ENCODE results near the gene SPRED2.
A peak's percentile ranks its signal among the peaks of the same experiment; 100 is the strongest.

The SPRED2 gene

DNA sequence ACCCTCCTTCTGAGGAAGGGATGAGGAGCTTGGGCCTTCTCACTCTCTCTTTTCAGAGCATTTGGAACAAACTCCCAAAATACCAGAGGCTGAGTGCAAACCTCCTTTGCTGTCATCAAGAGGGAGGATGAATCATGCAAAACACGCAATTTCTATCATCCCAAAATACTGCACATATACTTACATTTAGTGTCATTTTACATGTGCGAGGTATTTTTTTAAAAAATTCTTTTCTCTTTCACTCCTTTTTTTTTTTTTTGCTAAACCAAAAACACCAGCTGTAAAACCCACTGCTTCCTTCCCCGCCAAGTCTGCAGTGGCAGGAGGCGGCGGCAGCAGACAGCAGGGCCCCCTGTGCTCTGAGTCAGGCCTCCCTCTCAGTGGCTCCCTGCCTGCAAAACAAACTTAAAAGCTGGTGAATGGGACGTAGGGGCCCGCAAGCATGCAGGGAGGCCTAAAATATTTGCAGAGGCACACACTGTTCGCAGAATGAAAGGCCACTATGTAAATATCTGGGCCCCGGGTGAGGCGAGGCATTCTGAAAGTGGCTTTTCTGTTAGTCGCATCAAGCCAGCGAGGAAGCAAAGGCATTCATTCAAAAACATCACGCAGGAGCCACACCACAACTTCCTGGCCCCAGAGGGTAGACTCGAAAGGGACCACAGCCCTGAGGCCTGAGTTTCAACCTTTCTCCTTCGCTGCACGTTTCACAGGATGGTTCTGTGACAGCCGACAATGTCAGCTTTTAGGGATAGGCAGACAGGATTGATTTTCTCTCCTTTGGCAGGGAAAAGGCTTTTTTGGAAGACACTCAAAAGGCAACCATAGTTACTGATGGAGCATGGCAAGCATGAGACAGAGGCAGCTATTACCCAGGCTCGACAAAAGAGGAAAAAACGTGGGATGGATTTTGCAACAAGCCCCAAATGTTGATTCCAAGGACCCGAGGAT, 131.4 kb downstream of the SPRED2 start:
- peak; percentile 81 for DNase-seq

DNA sequence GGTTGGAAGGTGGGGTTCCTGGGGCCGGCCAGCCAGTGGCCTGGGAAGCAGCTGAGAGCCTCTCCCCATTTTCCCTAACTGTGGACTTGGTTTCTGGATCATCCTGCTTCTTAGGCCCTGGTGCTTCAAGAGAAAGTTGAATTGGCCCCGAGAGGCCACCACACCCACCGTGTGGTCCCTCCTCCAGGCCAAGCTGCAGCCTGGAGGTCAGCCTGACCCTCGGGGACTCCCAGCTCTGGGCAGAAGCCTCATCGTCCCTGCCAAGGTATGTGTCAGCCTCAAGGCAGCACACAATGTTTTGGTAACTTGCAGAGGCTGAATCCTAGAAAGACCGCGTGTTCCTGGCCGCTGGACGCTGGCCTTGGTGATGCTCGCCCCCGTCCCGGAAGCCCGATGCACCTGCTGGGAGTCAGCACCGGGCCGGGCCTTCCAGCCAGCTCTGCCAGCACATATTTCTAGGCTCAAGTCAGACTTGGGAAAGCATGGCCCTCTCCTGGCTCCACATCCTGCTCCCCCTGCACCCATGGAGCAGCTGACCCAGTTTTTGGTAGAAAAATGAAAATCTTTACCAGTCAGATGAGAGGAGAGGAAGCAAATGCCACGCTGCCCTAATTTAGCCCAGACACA, 132.2 kb downstream of the SPRED2 start:
- DNase-seq, result no peak

DNA sequence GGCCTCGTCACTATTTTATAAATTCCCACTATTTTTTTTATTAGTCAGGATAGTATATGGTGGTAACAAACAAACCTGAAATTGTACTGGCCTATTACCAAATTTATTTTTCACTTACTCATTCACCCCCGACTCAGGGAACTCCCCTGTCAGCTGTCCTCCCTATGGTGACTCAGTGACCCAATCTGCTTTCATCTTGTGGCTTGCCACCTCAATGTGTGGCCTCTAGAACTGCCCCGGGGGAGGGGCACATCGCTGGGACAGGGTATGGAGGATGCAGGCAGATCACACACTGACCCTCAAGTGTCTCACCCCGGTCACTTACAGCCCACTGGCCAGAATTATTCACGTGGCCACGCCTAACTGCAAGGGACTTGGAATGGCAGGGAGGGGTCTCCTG, 133.2 kb downstream of the SPRED2 start:
- DNase-seq, result peak; percentile 28

DNA sequence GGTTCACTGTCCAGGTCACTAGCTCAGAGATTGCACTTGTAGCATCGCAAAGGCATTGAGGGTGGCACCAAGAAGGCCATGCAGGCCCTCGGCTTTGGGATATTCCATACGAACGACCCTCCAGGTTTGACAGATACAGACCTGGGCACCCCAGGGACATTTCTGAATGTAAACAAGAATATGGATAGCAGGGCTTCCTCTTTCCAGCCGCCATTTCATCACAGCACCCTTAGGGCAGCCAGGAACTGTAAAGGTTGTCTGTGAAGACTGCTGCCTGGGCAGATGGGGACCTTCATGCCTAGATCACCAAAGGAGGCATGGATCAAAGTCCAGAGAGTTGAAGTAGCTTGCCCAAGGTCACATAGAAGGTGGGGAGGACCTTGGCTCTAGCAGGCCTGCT, 134.3 kb downstream of the SPRED2 start:
- DNase-seq, result no peak

DNA sequence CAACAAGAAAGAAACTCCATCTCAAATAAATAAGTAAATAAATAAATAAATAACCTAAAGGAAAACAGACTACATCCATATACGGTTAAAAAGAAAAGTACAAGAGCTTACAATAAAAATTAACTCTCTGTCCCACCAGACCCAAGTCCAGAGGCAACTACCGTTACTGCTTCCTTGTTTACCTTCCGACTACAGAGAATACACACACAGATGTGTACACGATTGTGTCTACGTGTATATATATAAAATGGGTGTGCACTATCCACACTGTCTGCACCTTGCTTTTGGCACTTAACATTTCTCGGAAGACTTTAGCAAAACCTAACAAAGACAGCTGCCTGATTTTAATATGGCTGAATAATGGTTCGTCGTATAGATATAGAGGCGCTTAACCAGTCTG, 134.9 kb downstream of the SPRED2 start:
- DNase-seq, result no peak

DNA sequence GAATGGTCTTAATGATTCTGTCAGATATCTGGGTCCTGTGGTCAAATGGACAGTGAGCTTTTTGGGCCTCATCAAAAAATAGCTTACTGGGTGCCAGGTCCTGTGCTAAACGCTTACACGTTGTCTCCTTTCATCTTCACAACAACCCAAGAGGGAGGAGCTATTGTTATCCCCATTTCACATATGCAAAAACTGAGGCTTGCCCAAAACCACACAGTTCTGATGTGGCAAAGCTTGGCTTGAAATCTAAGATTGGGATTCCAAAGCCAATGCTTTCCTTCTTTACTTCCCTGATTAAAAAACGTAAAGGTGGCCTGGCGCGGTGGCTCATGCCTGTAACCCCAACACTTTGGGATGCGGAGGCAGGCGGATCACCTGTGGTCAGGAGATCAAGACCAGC, 135.4 kb downstream of the SPRED2 start:
- no peak for DNase-seq

DNA sequence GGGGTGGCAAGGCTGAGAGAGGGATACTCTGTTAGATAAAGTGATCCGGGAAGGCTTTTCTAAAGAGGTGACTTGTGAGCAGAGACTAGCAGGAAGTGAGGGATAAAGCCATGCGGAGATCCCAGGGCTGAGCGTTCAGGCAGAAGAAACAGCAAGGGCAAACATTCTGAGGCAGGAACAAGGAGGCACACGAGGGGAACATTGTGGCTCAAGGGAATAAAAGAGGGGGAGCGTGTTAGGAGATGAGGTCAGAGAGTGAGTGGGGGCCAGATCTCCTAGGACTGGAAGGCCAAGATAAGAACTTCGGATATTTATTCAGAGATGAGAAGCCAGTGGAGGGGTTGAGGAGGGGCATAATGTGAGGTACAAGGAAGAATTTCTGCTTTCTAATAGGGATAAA, 137.7 kb downstream of the SPRED2 start:
- no peak for DNase-seq

DNA sequence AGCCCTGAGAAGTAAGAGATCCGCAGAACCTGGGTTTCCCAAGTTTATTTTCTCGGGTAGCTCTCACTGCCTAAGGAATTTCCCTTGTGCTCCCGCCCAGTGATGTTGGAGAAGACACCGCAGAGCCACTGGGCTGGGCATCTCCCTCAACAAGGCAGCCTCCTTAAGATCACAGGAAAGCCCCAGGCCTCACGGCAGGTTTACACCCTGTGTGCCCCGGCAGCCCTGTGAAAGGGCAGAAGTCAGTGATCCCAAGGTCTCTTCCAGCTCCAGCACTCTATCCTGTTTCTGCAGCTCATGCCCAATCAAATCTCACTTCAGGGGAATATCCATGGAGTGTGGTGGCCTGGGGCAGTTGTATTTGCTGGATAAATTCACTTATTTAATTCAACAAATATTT, 138.3 kb downstream of the SPRED2 start:
- DNase-seq, result no peak

DNA sequence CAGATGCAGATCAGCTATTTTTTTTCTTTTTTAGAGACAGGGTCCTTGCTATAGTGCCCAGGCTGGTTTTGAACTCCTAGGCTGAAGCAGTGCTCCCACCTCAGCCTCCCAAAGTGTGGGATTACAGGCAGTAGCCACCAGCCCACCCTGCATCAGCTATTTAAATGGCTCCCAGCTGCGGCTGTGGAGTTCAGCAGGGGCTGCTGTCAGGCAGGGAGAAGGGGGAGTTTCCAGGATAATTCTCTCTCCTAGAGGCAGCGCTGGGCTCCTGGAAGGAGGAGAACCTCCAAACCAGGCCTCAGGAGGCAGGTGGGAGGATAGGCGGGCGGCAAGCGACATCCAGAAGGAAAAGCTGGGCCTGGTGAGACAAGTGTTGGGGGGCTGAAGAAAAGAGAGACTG, 139.0 kb downstream of the SPRED2 start:
- no peak for DNase-seq

DNA sequence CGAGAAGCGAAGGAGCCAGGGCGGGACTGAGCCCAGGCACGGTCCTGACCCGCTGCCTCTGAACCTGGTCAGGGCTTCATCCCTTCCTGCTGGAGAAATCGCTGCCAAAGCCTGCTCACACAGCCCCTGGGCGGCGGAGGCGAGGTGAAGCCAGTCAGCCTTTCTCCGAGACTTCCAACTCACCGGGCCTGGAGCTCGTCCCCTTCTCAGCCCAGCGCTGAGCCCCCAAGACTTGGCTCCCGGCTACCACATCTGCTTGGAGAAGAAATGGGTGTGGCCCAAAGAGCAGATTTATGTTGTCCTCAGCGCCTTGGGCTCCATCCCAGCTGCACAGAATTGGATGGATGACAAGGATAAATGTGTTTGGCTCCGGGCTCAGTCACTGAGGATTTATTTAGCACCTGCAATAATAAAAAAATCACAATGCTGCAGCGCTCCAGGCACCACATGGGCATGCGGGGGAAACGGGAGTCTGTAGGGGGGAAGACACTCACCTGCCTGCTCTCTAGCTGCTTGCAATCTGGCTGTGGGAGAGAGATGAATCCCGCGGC, 139.9 kb downstream of the SPRED2 start:
- no peak for DNase-seq

DNA sequence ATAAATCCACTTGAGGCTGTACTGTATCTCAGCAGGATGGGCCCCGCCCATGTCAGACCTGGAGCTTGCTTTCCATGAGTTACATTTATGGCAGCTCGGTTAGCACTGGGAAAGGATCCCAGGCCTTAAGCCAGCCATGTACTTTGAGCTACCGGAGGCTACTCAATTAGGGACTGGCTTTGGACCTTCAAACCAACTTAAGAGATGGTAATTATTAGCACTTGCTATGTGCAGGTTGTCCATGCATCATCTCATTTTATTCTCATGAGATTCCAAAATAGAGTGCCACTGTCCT, 140.3 kb downstream of the SPRED2 start:
- DNase-seq, result no peak

DNA sequence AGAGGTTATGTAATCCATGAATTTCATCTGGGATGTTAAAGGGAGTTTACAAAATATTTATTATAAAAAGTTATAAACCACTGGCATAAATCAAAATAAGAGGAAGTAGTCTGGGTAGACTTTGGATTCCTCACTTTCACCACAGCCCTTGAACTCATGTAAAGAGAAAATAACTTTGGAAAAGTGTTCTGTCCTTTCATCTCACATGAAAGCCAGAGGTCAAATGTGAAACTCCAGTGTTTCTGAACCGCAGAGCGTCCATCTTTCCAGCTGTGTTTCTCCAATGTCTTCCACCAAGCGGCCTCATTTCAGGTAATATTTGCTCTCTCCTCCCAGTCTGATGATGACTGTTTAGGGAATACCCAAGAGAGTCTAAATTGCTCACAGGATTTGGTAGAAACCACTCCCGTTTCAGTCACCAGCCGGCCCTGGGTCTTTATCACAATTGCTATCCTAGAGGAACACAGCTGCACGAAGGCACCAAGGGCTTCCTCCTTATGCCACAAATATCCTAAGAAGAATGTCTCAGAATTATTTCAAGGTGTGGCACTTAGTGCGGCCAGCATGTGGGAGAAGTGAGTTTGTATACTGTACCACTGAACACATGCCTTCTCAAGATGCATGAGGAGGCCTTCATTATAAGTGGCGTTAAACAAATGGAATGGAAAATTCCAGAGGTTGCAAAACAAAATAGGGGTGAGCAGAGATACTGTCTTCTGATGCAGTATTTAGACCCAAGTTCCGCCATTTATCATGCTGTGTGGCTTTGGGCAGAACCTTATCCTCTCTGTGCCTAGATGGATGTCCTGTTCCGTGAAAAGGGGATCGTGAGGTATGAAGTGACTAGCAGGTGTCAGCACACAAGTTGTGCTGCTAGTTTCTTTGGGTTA, 140.9 kb downstream of the SPRED2 start:
- DNase-seq, result no peak

DNA sequence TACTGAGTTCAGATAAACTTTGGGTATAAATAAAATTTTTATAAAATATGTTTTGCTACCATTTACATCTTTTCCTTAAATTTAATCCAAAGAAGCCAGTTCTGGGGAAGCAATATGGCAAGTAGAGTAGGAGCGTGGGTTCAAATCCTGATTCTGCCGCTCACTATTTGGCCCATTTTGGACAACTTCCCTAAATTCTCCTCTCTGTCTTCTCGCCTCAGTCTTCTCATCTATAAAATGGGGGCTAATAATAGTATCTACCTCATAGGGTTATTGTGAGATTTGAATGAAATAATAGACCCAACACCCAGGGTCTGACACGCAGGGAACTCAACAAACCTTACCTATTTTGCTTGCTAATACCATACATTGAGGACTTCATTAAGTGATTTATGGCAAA, 145.0 kb downstream of the SPRED2 start:
- no peak for DNase-seq

DNA sequence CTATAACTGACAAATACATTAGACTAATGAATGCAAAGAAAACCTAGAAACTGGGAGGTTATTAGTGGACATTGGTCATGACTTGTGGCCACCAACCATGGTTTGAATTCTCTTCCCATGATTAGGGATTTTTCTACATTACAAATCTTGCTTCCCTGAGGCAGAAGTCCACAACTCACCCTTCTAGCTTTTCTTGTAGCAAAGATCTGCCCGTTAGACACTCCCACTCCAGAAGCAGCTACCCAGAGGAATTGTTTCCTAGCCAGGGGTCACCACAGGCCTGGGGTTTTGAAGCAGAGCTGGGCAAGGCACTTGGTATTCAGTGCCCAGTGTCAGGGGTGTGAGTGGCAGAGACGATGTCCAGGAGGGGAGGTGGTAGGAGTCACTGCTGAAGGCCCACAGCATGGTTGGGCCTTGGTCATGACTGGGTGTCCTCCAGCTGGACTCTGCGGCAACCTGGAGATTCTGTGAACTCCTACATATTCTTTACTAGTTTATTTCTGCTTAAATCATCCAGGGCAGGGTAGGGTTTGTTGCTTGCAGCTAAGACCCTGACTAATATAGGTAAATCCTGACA, 149.8 kb downstream of the SPRED2 start:
- no peak for DNase-seq

DNA sequence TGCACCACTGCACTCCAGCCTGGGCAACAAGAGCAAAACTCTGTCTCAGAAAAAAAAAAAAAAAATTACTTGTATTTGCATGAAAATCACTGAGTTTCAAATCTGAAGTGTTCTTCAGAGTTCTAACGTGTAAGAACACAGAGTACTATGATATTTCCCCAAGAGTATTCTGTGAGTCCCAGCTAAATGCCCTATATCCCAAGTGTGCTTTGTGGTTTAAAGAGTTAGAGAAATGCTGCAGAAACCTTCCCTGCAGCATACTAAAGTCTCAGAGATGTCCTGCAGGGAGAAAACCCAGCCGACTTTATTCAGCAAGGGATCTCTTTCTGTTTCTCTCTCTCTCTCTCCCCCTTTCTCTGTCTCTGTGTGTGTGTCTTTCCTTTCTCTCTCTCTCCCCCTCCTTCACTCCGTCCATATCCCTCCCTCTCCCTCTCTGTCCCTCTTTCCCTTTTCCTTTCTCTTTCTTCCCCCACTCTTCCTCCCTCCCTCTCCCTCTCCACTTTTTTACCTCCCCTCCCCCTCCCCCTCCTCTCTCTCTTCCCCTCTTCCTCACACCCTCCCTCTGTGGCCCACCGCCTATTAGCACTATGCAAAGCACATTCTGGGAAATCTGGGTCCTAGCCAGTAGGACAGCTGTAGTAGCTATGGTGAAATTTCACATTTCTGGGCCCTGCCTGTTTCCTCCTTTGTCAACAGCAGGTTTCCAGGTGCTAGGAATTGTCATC, 150.6 kb downstream of the SPRED2 start:
- DNase-seq, result no peak

DNA sequence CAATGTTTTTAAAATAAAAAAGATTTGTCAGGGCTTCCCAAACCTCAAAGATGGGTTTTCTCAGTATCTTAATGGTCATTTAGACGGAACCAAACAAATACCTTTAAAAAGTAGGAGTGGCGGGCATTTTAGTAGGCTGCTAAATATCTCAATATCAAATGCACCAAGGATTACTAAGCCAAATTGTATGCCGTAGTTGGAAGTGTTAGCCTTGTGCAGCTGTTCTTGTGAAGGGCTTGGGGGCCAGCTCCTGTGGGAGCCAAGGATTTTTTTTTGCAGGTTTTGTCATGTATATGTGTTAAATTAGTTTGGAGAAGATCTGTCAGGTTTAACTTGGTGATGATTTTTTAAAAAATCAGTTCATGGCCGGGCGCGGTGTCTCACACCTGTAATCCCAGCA, 152.6 kb downstream of the SPRED2 start:
- DNase-seq, result no peak

DNA sequence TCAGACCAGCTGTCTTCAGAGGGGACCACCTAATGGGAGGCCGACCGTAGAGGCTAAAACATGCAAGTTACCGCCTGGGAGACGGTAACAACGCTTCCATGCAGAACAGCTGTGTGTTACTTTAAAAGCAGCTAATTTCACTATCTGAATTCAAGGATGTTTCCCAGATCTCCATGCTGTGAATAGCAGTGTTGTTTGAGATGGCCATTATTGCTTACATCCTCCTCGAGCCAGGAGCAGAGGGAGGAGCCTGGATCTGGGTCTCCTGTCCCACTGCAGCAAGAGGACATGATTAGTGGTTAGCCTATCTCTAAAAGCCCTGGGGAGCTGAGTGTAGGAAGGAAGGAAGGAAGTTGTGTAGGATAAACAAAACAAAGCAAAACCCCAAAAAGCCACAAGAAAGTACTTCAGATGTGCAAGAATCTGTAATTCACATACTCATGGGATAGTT, 153.8 kb downstream of the SPRED2 start:
- DNase-seq, result no peak

DNA sequence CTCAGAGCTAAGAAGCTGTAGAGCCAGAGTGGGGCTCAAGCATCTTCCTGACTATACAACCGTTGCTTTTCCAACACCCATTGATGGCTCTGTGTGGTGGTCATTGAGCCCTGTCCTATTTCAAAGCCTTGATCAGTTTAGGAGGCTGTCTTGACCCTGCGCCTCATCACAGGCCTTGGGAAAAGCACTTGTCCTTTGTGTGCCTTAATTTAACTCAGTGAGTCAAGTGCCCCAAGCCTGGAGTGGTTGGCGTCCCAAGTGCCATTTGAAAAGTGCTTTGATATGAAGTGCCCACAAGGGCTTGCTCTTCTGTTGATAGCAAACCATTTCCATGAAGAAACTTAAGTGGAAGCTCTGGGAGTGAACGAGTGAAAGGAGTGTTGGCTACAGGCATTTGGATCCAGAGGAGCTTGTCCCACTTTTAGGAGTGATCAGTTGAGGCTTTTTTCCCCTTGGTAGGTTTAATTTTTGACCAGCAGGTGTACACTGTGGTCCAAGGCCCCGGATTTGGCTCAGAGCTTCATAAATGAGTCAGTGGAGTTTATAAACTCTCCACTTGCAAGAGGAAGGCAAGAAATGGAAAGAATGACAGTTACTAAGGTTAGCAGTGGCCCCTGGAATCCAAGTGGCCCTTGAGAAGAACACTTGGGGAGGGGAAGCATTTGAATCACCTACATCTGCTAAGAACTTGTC, 154.5 kb downstream of the SPRED2 start:
- DNase-seq, result no peak

DNA sequence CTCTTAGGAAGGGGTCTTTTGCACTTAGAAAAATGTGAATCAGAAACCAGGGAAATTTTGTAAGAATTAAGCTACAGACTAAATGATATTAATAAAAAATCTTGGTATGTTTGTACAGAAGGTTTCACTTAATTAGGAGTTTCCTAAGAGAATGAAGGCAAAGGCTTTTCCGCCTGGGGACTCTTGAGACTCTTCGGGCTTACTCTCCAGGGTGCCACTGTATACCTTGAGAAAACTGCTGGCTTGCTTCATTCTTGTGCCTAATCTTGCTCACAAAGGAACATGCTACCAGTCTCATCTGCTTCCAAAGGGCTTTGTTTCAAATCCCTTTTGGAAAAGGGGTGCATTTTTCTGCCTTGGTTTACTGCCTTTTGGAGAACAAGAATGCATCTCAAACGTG, 155.3 kb downstream of the SPRED2 start:
- no peak for DNase-seq

DNA sequence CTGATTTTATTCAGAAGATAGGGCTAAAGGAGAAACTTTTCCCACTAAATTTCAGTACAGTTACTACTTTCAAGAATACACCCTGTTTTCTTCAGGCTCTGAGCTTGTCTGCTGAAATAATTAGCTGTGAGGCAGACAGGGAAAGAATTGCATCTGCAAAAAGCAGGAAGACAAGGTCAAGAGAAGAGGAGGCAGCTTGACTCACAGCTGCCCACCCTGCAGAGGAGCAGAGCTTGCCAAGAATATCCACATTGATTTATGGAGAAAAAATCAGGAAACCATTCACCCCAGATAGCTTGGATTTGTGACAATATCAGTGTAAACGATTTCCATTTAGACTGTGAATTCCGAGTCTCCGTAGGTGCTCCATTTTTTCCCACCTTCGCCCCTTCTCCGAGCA, 155.8 kb downstream of the SPRED2 start:
- DNase-seq, result no peak

DNA sequence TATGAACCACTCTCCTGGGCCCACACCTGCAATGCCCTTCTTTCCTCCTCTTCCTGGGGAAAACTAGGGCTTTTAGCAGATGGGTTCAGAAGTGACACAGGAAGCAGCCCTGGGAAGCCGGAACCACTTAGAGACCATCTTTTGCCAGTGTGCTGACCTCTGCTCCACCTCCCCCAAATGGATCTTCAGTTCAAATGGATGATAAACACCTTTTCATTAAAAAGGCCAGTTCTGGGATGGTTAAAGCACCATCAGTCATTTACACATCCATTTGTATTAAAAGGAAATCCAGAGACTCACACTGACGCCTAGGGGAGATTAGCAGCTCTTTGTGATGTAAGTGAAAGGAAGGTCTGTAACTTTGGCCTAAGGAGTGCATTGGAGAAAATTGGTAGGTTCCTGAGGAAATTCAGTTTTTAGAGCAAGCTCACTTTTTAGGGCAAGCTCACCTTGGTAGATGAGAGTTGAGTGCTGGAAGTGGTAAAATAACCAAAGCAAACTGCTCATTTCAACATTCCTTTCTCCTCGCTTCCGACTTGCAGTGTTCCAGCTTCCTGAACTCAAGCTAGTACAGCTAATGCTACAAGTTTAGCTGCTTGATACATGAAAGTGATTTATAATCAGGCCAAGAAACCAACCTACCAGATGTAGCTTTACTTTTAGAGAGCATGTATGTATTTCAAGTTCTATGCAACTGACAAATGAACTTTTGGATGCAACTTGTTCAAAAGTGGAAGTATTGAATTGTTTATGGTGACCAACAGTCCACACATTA, 157.1 kb downstream of the SPRED2 start:
- no peak for DNase-seq

Data from CD4-positive, alpha-beta T cell treated with Interleukin-6 for 4 hours (primary cell).